ENCODE results near the gene PTPRS. TPM values are rescaled to one million over a fixed set of nuclear protein-coding genes. Genes with fewer than 3 reads are reported as not detected.

Gene PTPRS
- total RNA-seq (12.5 and 16.1 TPM in 2 replicates), polyA plus RNA-seq (10.1 and 13.1 TPM in 2 replicates), polyA minus RNA-seq (20.1 and 21.9 TPM in 2 replicates), Bru-seq, nascent RNA (percentile 29 among the genes with signal in this experiment), BruChase-seq, experiment 1, labeled RNA remaining after a 6-hour chase (percentile 35 among the genes with signal in this experiment), BruChase-seq, experiment 2, labeled RNA remaining after a 2-hour chase (percentile 34 among the genes with signal in this experiment)
- 5.5 and 7.4 TPM in 2 replicates for polyA plus RNA-seq (2011; cell fraction: cytosol; rRNA removed)
- 17.3 and 19.8 TPM in 2 replicates for polyA plus RNA-seq (2011; cell fraction: nucleus; rRNA removed)
- polyA plus RNA-seq (2012): 12.7 and 19.1 TPM in 2 replicates
- polyA minus RNA-seq (2011; cell fraction: cytosol; rRNA and poly(A)+ RNA removed): 37.2 TPM
- 8.8 and 11.9 TPM in 2 replicates for polyA minus RNA-seq (2011; cell fraction: nucleus; rRNA and poly(A)+ RNA removed)
- long read RNA-seq, partial matches to known transcripts: 1 of 5 reads
- long read RNA-seq, other reads (novel, unspliced or antisense): 4 of 5 reads

DNA sequence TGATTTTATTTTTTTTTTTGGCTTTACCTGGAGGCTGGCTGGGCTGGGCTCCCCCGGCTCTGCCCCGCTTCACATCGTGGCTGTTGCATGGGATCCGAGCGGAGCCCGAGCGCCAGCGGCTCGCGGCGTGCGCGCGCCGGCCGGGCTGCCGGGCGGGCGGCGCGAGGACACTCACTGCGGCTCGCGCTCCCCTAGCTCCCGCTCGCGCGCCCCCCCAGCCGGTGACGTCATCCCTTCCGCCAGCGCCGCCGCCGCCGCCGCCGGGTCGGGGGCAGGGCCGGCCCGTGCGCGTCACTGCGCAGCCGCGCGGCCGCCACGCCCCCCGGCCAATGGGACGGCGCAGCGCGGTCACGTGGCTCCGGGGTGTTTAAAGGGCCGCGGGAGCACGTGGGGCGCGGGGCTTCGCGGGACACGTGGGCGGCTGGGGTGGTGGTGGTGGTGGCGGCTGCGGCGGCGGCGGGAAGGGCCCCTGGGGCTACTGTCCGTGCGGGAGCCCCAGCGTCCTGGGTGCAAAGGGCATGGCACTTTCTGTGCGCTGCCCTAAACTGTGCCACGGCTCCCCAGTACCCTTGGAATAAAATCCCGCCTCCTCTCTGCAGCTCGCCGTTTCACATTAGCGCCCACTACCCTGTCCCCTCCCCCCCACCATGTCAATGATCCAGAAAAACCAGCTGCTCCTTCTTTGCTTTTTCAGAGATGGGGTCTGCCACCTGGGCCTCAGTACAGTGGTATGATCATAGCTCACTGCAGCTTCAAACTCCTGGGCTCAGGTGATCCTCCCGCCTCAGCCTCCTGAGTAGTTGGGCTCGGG, at the start of gene PTPRS:
PTPRS (minus strand) TSS at position 176 of the 811 bp plus-strand sequence. CDS start 54,672 bp downstream, outside the sequence.
- H4K20me1 ChIP-seq (replicated peaks; ENCODE audit: control insufficient read depth, extremely low read depth, insufficient read depth, low read length): no peaks in the 10 kb centered on the region
- peak within 1 kb of the TSS; percentile 25 to 49 (median 42) for H3K4me3 ChIP-seq (replicated peaks in 1 of 3; ENCODE audit: insufficient read depth in 1 of 3, low read depth in 1 of 3, low read length in 3 of 3)
- peak within 1 kb of the TSS; percentile 86 for H2AFZ ChIP-seq (ENCODE audit: low read depth, low read length)
- H3K9me3 ChIP-seq (replicated peaks; ENCODE audit: control insufficient read depth, insufficient read depth, low read length): no peaks in the 10 kb centered on the region
- no peaks in the 10 kb centered on the region for H3K79me2 ChIP-seq (ENCODE audit: control insufficient read depth, insufficient read depth, low read length)
- no TSS peak for BruUV-seq (replicated peaks)
- peak within 1 kb of the TSS; percentile 21 for H3K9ac ChIP-seq (replicated peaks; ENCODE audit: extremely low read depth, insufficient read depth, low read length)
- peaks cover 6% of the 10 kb centered on the region for H3K4me1 ChIP-seq (ENCODE audit: control insufficient read depth, extremely low read depth, insufficient read depth, low read length)
- no peak within 1 kb of the TSS for H3K27ac ChIP-seq (ENCODE audit: insufficient read depth, low read depth, low read length)
- no peaks in the 10 kb centered on the region for H3K36me3 ChIP-seq (ENCODE audit: control insufficient read depth in 2 of 2, extremely low read depth in 1 of 2, insufficient read depth in 2 of 2, low read length in 2 of 2)
- dilution Hi-C loops (cut with MboI; ENCODE audit: extremely low pct_ligation_motif_present, low sequenced_read_pairs): loop anchor here (10.0 kb wide), 1 partner anchor 86 kb away; no protein-coding TSS in a partner anchor
- H3K27me3 ChIP-seq (ENCODE audit: control insufficient read depth in 2 of 2, insufficient read depth in 2 of 2, low read length in 2 of 2): peaks cover 14 to 25% of the 10 kb centered on the region in 2 experiments
- H3K4me2 ChIP-seq (ENCODE audit: insufficient read depth, low read length): peak within 1 kb of the TSS; percentile 63
- DNase-seq (ENCODE audit: low read depth, low spot score) (peak; percentile 67), FAIRE-seq (peak; percentile 85)
- H3K9me1 ChIP-seq (replicated peaks; ENCODE audit: control insufficient read depth, extremely low read depth, insufficient read depth, low read length): no peaks in the 10 kb centered on the region
- CTCF ChIA-PET: interaction anchor here (0.7 kb wide), 1 partner anchor 14 kb away, joined by 4 read pairs; no protein-coding TSS in a partner anchor
- intact Hi-C loops (cut with micrococcal nuclease): no loop called here
- POLR2A ChIA-PET: interaction anchor here (0.7 kb wide), 1 partner anchor 38 kb away, joined by 3 read pairs; no protein-coding TSS in a partner anchor
- TF ChIP-seq, protein P1, sequence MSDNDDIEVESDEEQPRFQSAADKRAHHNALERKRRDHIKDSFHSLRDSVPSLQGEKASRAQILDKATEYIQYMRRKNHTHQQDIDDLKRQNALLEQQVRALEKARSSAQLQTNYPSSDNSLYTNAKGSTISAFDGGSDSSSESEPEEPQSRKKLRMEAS (IDR thresholded peaks at IDR 0.05; ENCODE audit: insufficient read depth, insufficient read length): peak; percentile 94
- TF ChIP-seq GATA2 (IDR thresholded peaks at IDR 0.05; ENCODE audit: insufficient read depth, insufficient read length, low read depth, low read length): no peak

GRCh38 chr19:5389353-5389752, 48.7 kb upstream of the PTPRS start:
- H3K4me3 ChIP-seq (replicated peaks in 1 of 3; ENCODE audit: insufficient read depth in 1 of 3, low read depth in 1 of 3, low read length in 3 of 3): no peak overlapping the region
- H3K9me1 ChIP-seq (replicated peaks; ENCODE audit: control insufficient read depth, extremely low read depth, insufficient read depth, low read length): no peaks in the 10 kb centered on the region
- dilution Hi-C loops (cut with MboI; ENCODE audit: extremely low pct_ligation_motif_present, low sequenced_read_pairs) (no loop called here), intact Hi-C loops (cut with micrococcal nuclease) (no loop called here)
- no peaks in the 10 kb centered on the region for H3K4me1 ChIP-seq (ENCODE audit: control insufficient read depth, extremely low read depth, insufficient read depth, low read length)
- H3K4me2 ChIP-seq (ENCODE audit: insufficient read depth, low read length): no peak overlapping the region
- H3K9me3 ChIP-seq (replicated peaks; ENCODE audit: control insufficient read depth, insufficient read depth, low read length): no peaks in the 10 kb centered on the region
- ChIA-PET CTCF (interaction anchor here (1.1 to 1.4 kb wide), 2 partner anchors 9 to 12 kb away, joined by 3 to 4 read pairs; no protein-coding TSS in a partner anchor), POLR2A (no interaction called here)
- H3K79me2 ChIP-seq (ENCODE audit: control insufficient read depth, insufficient read depth, low read length): no peaks in the 10 kb centered on the region
- H3K27me3 ChIP-seq (ENCODE audit: control insufficient read depth in 2 of 2, insufficient read depth in 2 of 2, low read length in 2 of 2): no peaks in the 10 kb centered on the region
- H3K36me3 ChIP-seq (ENCODE audit: control insufficient read depth in 2 of 2, extremely low read depth in 1 of 2, insufficient read depth in 2 of 2, low read length in 2 of 2): no peaks in the 10 kb centered on the region
- no peak overlapping the region for H3K9ac ChIP-seq (replicated peaks; ENCODE audit: extremely low read depth, insufficient read depth, low read length)
- DNase-seq (ENCODE audit: low read depth, low spot score) (no peak), FAIRE-seq (no peak)
- H3K27ac ChIP-seq (ENCODE audit: insufficient read depth, low read depth, low read length): no peak overlapping the region
- no peaks in the 10 kb centered on the region for H4K20me1 ChIP-seq (replicated peaks; ENCODE audit: control insufficient read depth, extremely low read depth, insufficient read depth, low read length)
- TF ChIP-seq JUN (IDR thresholded peaks at IDR 0.05; ENCODE audit: borderline replicate concordance, insufficient read depth, insufficient read length, low read depth): no peak
- TF ChIP-seq POLR2AphosphoS5 (IDR thresholded peaks at IDR 0.05; ENCODE audit: insufficient read depth, low read depth, low read length): no peak
- TF ChIP-seq MYC (IDR thresholded peaks at IDR 0.05; ENCODE audit: low read depth, low read length): no peak
- TF ChIP-seq GATA2 (IDR thresholded peaks at IDR 0.05; ENCODE audit: insufficient read depth, insufficient read length, low read depth, low read length): no peak
- TF ChIP-seq, protein P2, sequence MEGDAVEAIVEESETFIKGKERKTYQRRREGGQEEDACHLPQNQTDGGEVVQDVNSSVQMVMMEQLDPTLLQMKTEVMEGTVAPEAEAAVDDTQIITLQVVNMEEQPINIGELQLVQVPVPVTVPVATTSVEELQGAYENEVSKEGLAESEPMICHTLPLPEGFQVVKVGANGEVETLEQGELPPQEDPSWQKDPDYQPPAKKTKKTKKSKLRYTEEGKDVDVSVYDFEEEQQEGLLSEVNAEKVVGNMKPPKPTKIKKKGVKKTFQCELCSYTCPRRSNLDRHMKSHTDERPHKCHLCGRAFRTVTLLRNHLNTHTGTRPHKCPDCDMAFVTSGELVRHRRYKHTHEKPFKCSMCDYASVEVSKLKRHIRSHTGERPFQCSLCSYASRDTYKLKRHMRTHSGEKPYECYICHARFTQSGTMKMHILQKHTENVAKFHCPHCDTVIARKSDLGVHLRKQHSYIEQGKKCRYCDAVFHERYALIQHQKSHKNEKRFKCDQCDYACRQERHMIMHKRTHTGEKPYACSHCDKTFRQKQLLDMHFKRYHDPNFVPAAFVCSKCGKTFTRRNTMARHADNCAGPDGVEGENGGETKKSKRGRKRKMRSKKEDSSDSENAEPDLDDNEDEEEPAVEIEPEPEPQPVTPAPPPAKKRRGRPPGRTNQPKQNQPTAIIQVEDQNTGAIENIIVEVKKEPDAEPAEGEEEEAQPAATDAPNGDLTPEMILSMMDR (IDR thresholded peaks at IDR 0.05; ENCODE audit: extremely low read depth in 1 of 2, insufficient read depth in 1 of 2, low read depth in 1 of 2, low read length in 2 of 2): no peak
- no peak for TF ChIP-seq FOS (IDR thresholded peaks at IDR 0.05; ENCODE audit: borderline replicate concordance, insufficient read depth, low read length)
- TF ChIP-seq, protein P1 (IDR thresholded peaks at IDR 0.05; ENCODE audit: insufficient read depth, insufficient read length): no peak
- no peak for TF ChIP-seq POLR2A (IDR thresholded peaks at IDR 0.05; ENCODE audit: low read depth, low read length)
- no peak for TF ChIP-seq EZH2 (IDR thresholded peaks at IDR 0.05; ENCODE audit: borderline replicate concordance, low read depth, low read length, severe bottlenecking)
- H2AFZ ChIP-seq (ENCODE audit: low read depth, low read length): no peak overlapping the region
- BruUV-seq (replicated peaks): no TSS peak

Measured in endothelial cell of umbilical vein (primary cell).